K562 (cell line): ENCODE results near the gene ZCCHC3. TPM values are rescaled to one million over a fixed set of nuclear protein-coding genes. Genes with fewer than 3 reads are reported as not detected.

Experiments used
- ATAC-seq: fragments of 200-7000 bp; cut with Tn5 transposase; 3 replicates; pipeline ENCODE4 v1.9.1; 2020; ENCODE audit warnings: moderate library complexity
- BruUV-seq: library from RNA; stranded (reverse); fragments of 400-500 nt; replicated peaks from 2 replicates; lab custom pipeline; 2021; lab: Mats Ljungman, UMichigan
- CTCF ChIA-PET: fragments of 300-600 bp; formaldehyde crosslinking; extraction: SDS; loops from one replicate; lab custom pipeline; 2021; ENCODE audit warnings: low intra/inter-chr PET ratio; lab: Yijun Ruan, JAX
- POLR2A ChIA-PET: fragments of 300-600, 350-650 bp; sonication (Branson Sonifier 250); formaldehyde crosslinking; extraction: SDS; loops from one replicate; lab custom pipeline; 2021; ENCODE audit warnings: antibody characterized with exemption, inconsistent platforms; lab: Yijun Ruan, JAX
- DNase-seq, 4 experiments: peaks; one replicate each; pipeline versions ENCODE4 v3.0.0 to v3.0.0-alpha.2; 2011 to 2018; ENCODE audit warnings: low spot score in 3 of 4, mixed read lengths in 3 of 4; ENCODE audit errors: extremely low read depth in 1 of 4
- FAIRE-seq: peaks from 2 replicates; lab custom pipeline; 2011; peaks lifted over from hg19 to GRCh38; lab: Jason Lieb, UNC
- H2AFZ ChIP-seq: 2 replicates; pipeline ENCODE4 v1.6.0; 2011; ENCODE audit warnings: low read depth, low read length, control low read depth, inconsistent platforms
- H3K27ac ChIP-seq: fragments of 200-600 bp; 3 replicates; pipeline ENCODE4 v1.8.0; 2011; ENCODE audit warnings: low read depth, mild to moderate bottlenecking, control low read depth, inconsistent platforms, low read length, moderate library complexity, mixed read lengths; ENCODE audit errors: extremely low read depth
- H3K27me3 ChIP-seq, 2 experiments: fragments of 300-600 bp in 1 of 2; 2 replicates in 1 of 2; 3 replicates in 1 of 2; pipeline versions ENCODE4 v1.6.0 to v1.8.0; 2011; ENCODE audit warnings: inconsistent platforms in 2 of 2, low read length in 2 of 2, mild to moderate bottlenecking in 1 of 2, mixed read lengths in 1 of 2, moderate library complexity in 1 of 2; ENCODE audit not compliant: control insufficient read depth in 2 of 2, insufficient read depth in 2 of 2
- H3K36me3 ChIP-seq: fragments of 300-600 bp; 3 replicates; pipeline ENCODE4 v1.8.0; 2011; ENCODE audit warnings: mild to moderate bottlenecking, low read length, inconsistent platforms; ENCODE audit not compliant: control insufficient read depth, insufficient read depth
- H3K4me1 ChIP-seq, 2 experiments: fragments of 200-600 bp in 1 of 2; replicated peaks in 1 of 2; 2 replicates in 1 of 2; 3 replicates in 1 of 2; pipeline versions ENCODE4 v1.5.1 to v1.8.0; 2011; ENCODE audit warnings: inconsistent platforms in 2 of 2, low read length in 2 of 2, mild to moderate bottlenecking in 1 of 2, mixed read lengths in 1 of 2, moderate library complexity in 1 of 2; ENCODE audit not compliant: control insufficient read depth in 2 of 2, insufficient read depth in 2 of 2
- H3K4me2 ChIP-seq: 2 replicates; pipeline ENCODE4 v1.6.1; 2011; ENCODE audit warnings: low read length, control low read depth, inconsistent platforms, mixed read lengths; ENCODE audit not compliant: insufficient read depth
- H3K4me3 ChIP-seq: fragments of 200-600 bp; sonication (generic), shearing (Covaris generic); 2 replicates; pipeline ENCODE4 v1.5.1; 2016; ENCODE audit warnings: control low read depth, inconsistent platforms
- H3K79me2 ChIP-seq: fragments of 200-600 bp; 3 replicates; pipeline ENCODE4 v1.8.0; 2011; ENCODE audit warnings: low read length, inconsistent platforms; ENCODE audit not compliant: control insufficient read depth, insufficient read depth
- H3K9ac ChIP-seq, 2 experiments: 2 replicates each; pipeline versions ENCODE4 v1.6.0 to v1.6.1; 2011; ENCODE audit warnings: low read depth in 2 of 2, low read length in 2 of 2, control low read depth in 1 of 2, inconsistent platforms in 1 of 2, mild to moderate bottlenecking in 1 of 2, mixed read lengths in 1 of 2; ENCODE audit not compliant: insufficient read depth in 1 of 2
- H3K9me1 ChIP-seq: one replicate; pipeline ENCODE4 v1.6.0; 2011; ENCODE audit warnings: inconsistent platforms, mild to moderate bottlenecking, low read length, moderate library complexity; ENCODE audit not compliant: control insufficient read depth, insufficient read depth
- H3K9me3 ChIP-seq: replicated peaks from 2 replicates; pipeline ENCODE4 v1.5.1; 2011; ENCODE audit warnings: low read depth, low read length, inconsistent platforms; ENCODE audit not compliant: control insufficient read depth, insufficient read depth
- H4K20me1 ChIP-seq: replicated peaks from 2 replicates; pipeline ENCODE4 v1.6.1; 2011; ENCODE audit warnings: low read length, inconsistent platforms, mixed read lengths; ENCODE audit not compliant: control insufficient read depth, insufficient read depth
- ASH1L ChIP-seq: fragments of 450-650 bp; IDR thresholded peaks from 2 replicates; pipeline ENCODE4 v1.6.1; 2018; ENCODE audit warnings: borderline replicate concordance, mild to moderate bottlenecking, low read depth; ENCODE audit not compliant: partially characterized antibody
- HNRNPK ChIP-seq: fragments of 200-400 bp; formaldehyde crosslinking; IDR thresholded peaks from one replicate; pipeline ENCODE4 v1.6.1; 2018; ENCODE audit warnings: mild to moderate bottlenecking, low read depth, low read length; ENCODE audit not compliant: poor library complexity, severe bottlenecking
- JUND ChIP-seq, 2 experiments: IDR thresholded peaks; 2 replicates in 1 of 2; 3 replicates in 1 of 2; pipeline ENCODE4 v1.6.1; 2011; ENCODE audit warnings: borderline replicate concordance in 2 of 2, low read depth in 2 of 2, low read length in 2 of 2, improper control_type of control experiment in 1 of 2, missing biosample characterization in 1 of 2, missing genetic modification characterization in 1 of 2, missing genetic modification reagents in 1 of 2
- MAZ ChIP-seq, 2 experiments: fragments of 450-650 bp in 1 of 2; sonication (generic) in 1 of 2; formaldehyde crosslinking; IDR thresholded peaks in 1 of 2; conservative IDR thresholded peaks in 1 of 2; 2 replicates each; pipeline versions ENCODE4 v1.4.0 to v1.5.0; 2020; ENCODE audit warnings: mild to moderate bottlenecking in 1 of 2, missing genetic modification reagents in 1 of 2
- NCOA2 ChIP-seq, 2 experiments: fragments of 450-650 bp; IDR thresholded peaks; 2 replicates each; pipeline ENCODE4 v1.6.1; 2018; ENCODE audit warnings: mild to moderate bottlenecking in 2 of 2, moderate library complexity in 1 of 2; ENCODE audit not compliant: partially characterized antibody in 2 of 2
- NR3C1 ChIP-seq: sonication (generic); formaldehyde crosslinking; IDR thresholded peaks from 2 replicates; pipeline ENCODE4 v1.8.1; 2022; ENCODE audit warnings: missing genetic modification reagents
- POLR2A ChIP-seq: fragments of 450-650 bp; conservative IDR thresholded peaks from 2 replicates; pipeline ENCODE4 v1.6.1; 2016
- SP2 ChIP-seq: IDR thresholded peaks from 2 replicates; pipeline ENCODE4 v1.6.1; 2011; ENCODE audit warnings: mild to moderate bottlenecking, low read depth, low read length, moderate library complexity; ENCODE audit not compliant: poor library complexity, severe bottlenecking; ENCODE audit errors: extremely low read depth
- TGIF2 ChIP-seq: sonication (generic); formaldehyde crosslinking; IDR thresholded peaks from 2 replicates; pipeline ENCODE4 v1.8.1; 2022; ENCODE audit warnings: mild to moderate bottlenecking, missing genetic modification reagents, moderate library complexity
- ZC3H4 ChIP-seq: sonication (generic); formaldehyde crosslinking; IDR thresholded peaks from 2 replicates; pipeline ENCODE4 v1.9.0; 2021; ENCODE audit warnings: missing genetic modification reagents, borderline replicate concordance
- ZNF282 ChIP-seq: sonication (generic); formaldehyde crosslinking; IDR thresholded peaks from 2 replicates; pipeline ENCODE4 v1.8.1; 2023; ENCODE audit warnings: missing genetic modification reagents
- WGBS: fragments of 100-300 bp; shearing (Covaris generic); methylation state at CpG from one replicate; pipeline ENCODE4 v1.1.6; 2016; ENCODE audit warnings: low coverage, mixed read lengths; ENCODE audit not compliant: insufficient coverage; ENCODE audit errors: missing lambda C conversion rate; 5-methylcytosine and 5-hydroxymethylcytosine counted together
- in situ Hi-C: fragments of 300-500 bp; cut with MboI; formaldehyde crosslinking; loops from 4 replicates; pipeline ENCODE4 v1.15.0; 2018; ENCODE audit warnings: inconsistent platforms, mixed read lengths
- intact Hi-C: fragments of 100-400 bp; cut with micrococcal nuclease; formaldehyde crosslinking; loops from 2 replicates; pipeline ENCODE4 v1.14.2; 2022
- polyA plus RNA-seq, 8 experiments: library from polyadenylated mRNA; depleted of rRNA in 4 of 8; stranded (reverse) in 5 of 8; unstranded in 3 of 8; fragments of >200 nt; fragmentation: Nextera tagmentation in 2 of 8; fragmentation: Illumina TruSeq in 1 of 8; extraction: Ambion mirVana in 2 of 8; extraction: Trizol in 1 of 8; gene quantifications; 2 replicates each; pipeline versions ENCODE4 v1.2.1 to v1.2.3, GENCODE V29; 2011 to 2014; ENCODE audit warnings: inconsistent platforms in 1 of 8, missing spikeins in 1 of 8
- total RNA-seq, 7 experiments: library from RNA; depleted of rRNA in 6 of 7; stranded (reverse); fragments of >200 nt in 6 of 7; fragmentation: Illumina TruSeq in 2 of 7; extraction: Trizol in 2 of 7; gene quantifications; 2 replicates each; pipeline versions ENCODE4 v1.2.1 to v1.2.3, GENCODE V29; 2011 to 2021; ENCODE audit warnings: low replicate concordance in 1 of 7
- TF ChIP-seq, protein P1 (sequence below): fragments of 250-450 bp; sonication (Bioruptor Pico); IDR thresholded peaks from 2 replicates; pipeline ENCODE4 v1.8.0; 2021; ENCODE audit warnings: mild to moderate bottlenecking, moderate library complexity

Gene ZCCHC3
- total and polyA plus RNA-seq, 9 of the 15 experiments (the other 6 are each of a cell fraction or from before 2014, with no cell fraction given) = 2.8 to 23.3 (median 16.5) TPM

DNA sequence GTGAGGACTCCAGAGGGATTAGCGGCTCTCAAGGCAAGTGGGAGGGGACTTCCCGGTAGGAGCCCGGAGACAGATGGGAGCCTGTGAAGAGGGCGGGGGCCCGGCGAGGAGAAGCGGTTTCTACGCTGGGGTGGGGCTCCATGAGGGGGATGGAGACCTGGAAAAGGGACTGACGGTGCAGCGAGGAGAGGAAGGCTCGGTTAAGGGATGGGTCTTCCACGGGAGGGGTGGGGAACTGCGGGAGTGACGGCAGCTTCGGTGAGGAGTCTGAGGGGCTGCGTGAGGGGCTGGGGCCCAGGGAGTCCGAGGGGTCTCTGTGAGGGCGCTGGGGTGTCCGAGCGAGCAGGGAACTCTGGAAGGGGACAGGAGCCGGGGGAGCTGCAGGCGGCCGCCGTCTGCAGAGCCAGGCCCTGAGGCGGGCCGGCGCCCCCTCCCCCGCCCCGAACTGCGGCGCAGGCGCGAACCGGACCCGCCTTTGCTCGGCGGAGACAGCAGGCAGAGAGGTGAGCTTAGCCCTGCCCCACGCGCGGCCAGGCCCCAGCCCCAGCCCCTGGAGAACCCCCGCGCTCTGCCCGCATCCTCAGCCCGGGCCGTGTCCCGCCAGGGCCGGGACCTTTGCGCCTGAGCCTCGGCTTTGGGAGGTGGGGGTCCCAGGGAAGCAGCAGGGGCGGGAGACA lies 49.4 kb downstream of the ZCCHC3 start, which contains the start of gene NRSN2 (continued):
- TF ChIP-seq, protein P1, sequence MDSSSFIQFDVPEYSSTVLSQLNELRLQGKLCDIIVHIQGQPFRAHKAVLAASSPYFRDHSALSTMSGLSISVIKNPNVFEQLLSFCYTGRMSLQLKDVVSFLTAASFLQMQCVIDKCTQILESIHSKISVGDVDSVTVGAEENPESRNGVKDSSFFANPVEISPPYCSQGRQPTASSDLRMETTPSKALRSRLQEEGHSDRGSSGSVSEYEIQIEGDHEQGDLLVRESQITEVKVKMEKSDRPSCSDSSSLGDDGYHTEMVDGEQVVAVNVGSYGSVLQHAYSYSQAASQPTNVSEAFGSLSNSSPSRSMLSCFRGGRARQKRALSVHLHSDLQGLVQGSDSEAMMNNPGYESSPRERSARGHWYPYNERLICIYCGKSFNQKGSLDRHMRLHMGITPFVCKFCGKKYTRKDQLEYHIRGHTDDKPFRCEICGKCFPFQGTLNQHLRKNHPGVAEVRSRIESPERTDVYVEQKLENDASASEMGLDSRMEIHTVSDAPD (CRISPR knock-in tag) = no peak
- TF ChIP-seq MAZ (CRISPR knock-in tag; conservative IDR thresholded peaks at IDR 0.05 in 1 of 2, IDR thresholded peaks at IDR 0.05 in 1 of 2) = peak in 1 of 2 experiments; percentile 69; a peak in 2 of 4 replicates
- TF ChIP-seq SP2 = no peak
- TF ChIP-seq JUND (IDR thresholded peaks at IDR 0.05; ENCODE audit: borderline replicate concordance, low read depth, low read length) = no peak
- TF ChIP-seq JUND (tag; IDR thresholded peaks at IDR 0.05; ENCODE audit: borderline replicate concordance, low read depth, low read length) = no peak
- no peak for TF ChIP-seq HNRNPK

DNA sequence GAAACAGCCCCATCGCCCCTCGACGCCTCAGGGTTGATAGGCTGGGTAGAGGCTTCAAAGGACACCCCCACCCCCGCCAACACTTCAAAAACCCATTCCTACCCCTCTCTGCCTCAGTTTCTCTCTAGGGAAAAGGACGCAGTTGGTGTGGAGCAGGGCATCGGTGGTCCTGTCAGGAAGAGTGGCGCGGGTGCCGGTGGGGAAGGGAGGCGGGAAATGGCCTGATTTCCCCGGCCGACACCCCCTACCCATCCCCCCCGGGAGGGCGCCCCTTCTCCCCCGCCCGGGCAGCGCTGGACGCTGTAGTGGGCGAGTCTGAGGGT lies 49.9 kb downstream of the ZCCHC3 start:
- WGBS = 0% methylated on average over 1 of the region's 19 CpGs
- no TSS peak for BruUV-seq
- in situ Hi-C loops = no loop called here
- Histone ChIP-seq H3K9me1 (no peaks in the 10 kb centered on the region), H3K4me1 (peaks cover 11 to 36% of the 10 kb centered on the region in 2 experiments), H4K20me1 (no peaks in the 10 kb centered on the region), H3K9ac (peak overlapping the region; percentile 74 to 92), H3K9me3 (peaks cover 5% of the 10 kb centered on the region), H3K79me2 (peaks cover 25% of the 10 kb centered on the region), H3K4me2 (peak overlapping the region; percentile 90), H3K4me3 (peak overlapping the region; percentile 59), H3K27me3 (no peaks in the 10 kb centered on the region), H2AFZ (peak overlapping the region; percentile 87), H3K36me3 (peaks cover 22% of the 10 kb centered on the region), H3K27ac (peak overlapping the region; percentile 96)
- ChIA-PET CTCF (no interaction called here), POLR2A (interaction anchor here (0.5 to 1.9 kb wide), 16 partner anchors 15 to 169 kb away, joined by 3 to 13 read pairs (median 3); partner anchors contain the start of gene TRIB3)
- no peak for DNase-seq
- intact Hi-C loops = no loop called here
- no peak; the same call in 2 of the 3 replicates for ATAC-seq
- no peak for FAIRE-seq
- 0 out of 2 replicates have a peak, but pooled peaks have one; percentile 42 for TF ChIP-seq TGIF2
- peak; percentile 9; the same call in 1 of the 2 replicates for TF ChIP-seq POLR2A
- TF ChIP-seq NCOA2 (IDR thresholded peaks at IDR 0.05; ENCODE audit: partially characterized antibody in 2 of 2) = no peak
- peak; percentile 83; the same call in 1 of the 2 replicates for TF ChIP-seq ZC3H4 (CRISPR knock-in tag)
- 0 out of 2 replicates have a peak, but pooled peaks have one; percentile 57 for TF ChIP-seq ZNF282 (CRISPR knock-in tag)
- no peak for TF ChIP-seq ASH1L
- 0 out of 2 replicates have a peak, but pooled peaks have one; percentile 12 for TF ChIP-seq NR3C1 (CRISPR knock-in tag)
